GM19240 (cell line): ENCODE results near the gene SLC28A3.

Source experiments
- DNase-seq: peaks from one replicate; pipeline ENCODE4 v3.0.0; 2011; ENCODE audit warnings: low spot score; ENCODE audit not compliant: insufficient read length

Gene SLC28A3

DNA sequence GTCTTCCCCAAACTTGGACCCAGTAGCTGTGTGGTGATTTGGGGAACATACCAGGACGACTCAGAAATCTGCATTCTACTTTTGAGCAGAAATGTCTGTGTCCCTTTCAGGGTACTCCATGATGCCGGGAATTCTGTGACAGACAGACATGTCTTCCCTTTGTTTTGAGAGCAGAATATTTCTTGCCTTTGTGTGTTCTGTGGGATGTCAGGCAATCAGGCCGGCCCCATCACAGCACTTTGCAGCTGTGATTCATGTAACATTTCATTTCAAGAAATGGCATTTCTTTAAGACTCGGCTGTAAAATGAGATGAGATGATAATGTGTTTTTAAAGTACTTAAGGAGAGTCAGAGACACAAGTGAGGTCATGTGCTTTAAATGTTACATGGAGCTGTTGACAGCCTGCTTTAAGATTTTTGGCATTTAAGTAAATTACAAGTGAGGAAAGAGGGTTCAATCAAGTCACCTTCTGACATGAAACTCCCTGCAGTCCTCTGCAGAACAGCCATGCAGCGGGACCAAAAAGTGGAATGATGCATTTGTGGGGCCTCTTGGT is 98.7 kb downstream of the SLC28A3 start:
- no peak for DNase-seq

GRCh38 chr9:84239343-84239742 is 101.2 kb downstream of the SLC28A3 start:
- no peak for DNase-seq

GRCh38 chr9:84238652-84239051 is 101.9 kb downstream of the SLC28A3 start:
- no peak for DNase-seq

- no peak for DNase-seq
Observed at GRCh38 chr9:84235511-84235910, 105.0 kb downstream of the SLC28A3 start.

- no peak for DNase-seq
Observed at GRCh38 chr9:84230355-84231145, 110.0 kb downstream of the SLC28A3 start.

GRCh38 chr9:84229191-84229590 is 111.4 kb downstream of the SLC28A3 start:
- DNase-seq, result no peak

GRCh38 chr9:84228130-84228720 is 112.3 kb downstream of the SLC28A3 start:
- no peak for DNase-seq

- no peak for DNase-seq
Observed at GRCh38 chr9:84226126-84226525, 114.4 kb downstream of the SLC28A3 start.
